Measurements from ENCODE around the gene C2CD2.

DNA sequence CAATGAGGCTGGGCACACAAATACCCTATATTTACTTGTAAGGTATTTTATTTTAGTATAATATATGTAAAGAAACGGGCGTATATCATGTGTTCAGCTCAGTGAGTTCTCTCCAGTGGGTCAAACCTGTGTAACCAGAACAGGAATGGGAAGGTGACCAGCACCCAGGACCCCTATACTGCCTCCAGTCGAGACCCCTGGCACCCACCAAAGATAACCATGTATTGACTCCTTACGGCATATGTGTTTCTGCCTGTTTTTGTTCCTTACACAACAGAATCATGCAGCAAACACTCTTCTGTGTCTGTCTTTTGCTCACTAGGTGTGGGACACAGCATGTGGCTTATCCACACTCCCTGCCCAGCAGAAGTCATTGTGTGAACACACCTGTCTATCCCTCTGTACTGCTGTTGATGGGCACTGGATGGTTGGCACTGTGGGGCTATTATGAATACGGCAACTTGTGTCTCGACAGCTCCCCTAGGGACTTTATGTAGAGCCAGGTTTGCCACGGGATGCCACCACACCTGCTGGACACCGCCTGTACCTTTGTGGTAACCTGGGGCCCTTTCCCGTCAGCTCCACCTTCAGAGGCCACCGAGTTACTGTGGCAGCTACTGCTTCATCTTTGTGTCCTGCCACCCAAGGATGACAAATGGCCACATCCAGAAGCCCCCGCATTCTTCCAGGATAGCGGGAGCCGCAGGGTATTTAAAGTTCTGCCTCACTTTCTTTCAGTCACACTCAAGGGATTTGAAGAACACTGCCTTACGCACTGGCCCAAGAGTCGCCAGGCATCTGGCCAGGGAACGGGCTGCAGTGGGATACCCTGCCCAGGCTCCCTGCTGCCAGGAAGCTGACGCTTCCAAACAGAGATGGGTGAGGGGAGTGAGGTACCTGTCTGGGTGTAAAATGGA is 23.5 kb upstream of the C2CD2 start:
- no peak for TF ChIP-seq POLR2AphosphoS5 (IDR thresholded peaks at IDR 0.05; ENCODE audit: low read depth, low read length)
- TF ChIP-seq FOXP2 (optimal IDR thresholded peaks at IDR 0.05; ENCODE audit: borderline replicate concordance, extremely low read depth, extremely low read length, insufficient read depth) = no peak

Data from PFSK-1 (cell line).